DLD1 (cell line): Measurements from ENCODE around the gene FBXO28.
"Not testable (repeated sequence)": the region's sequence is repeated elsewhere in the genome, so short reads cannot be mapped to it uniquely, and the experiment has no call there.

ENCODE experiments used
- in situ Hi-C: cut with HindIII; loops from 2 replicates; pipeline ENCODE4 v1.10.0; 2017; ENCODE audit warnings: low sequenced_read_pairs

FBXO28 gene

GRCh38 chr1:224113918-224114786 is at the start of gene FBXO28:
FBXO28 (plus strand) TSS chr1:224114111; CDS start chr1:224114130, 19 bp downstream.
- in situ Hi-C loops = no loop called here

- in situ Hi-C loops = no loop called here
Measured at GRCh38 chr1:224064150-224064549, 49.8 kb upstream of the FBXO28 start.

GRCh38 chr1:224065455-224065854 is 48.5 kb upstream of the FBXO28 start:
- in situ Hi-C loops = no loop called here

GRCh38 chr1:224067207-224067606 is 46.7 kb upstream of the FBXO28 start:
- in situ Hi-C loops = no loop called here

- in situ Hi-C loops = no loop called here
Measured at GRCh38 chr1:224067621-224068457, 46.1 kb upstream of the FBXO28 start.

GRCh38 chr1:224068458-224069072 is 45.3 kb upstream of the FBXO28 start:
- in situ Hi-C loops = no loop called here

GRCh38 chr1:224069138-224069537 is 44.8 kb upstream of the FBXO28 start:
- in situ Hi-C loops = no loop called here

- in situ Hi-C loops = no loop called here
Measured at GRCh38 chr1:224070521-224070920, 43.4 kb upstream of the FBXO28 start.

GRCh38 chr1:224076407-224076806 is 37.5 kb upstream of the FBXO28 start:
- in situ Hi-C loops = no loop called here

- in situ Hi-C loops = not testable (repeated sequence)
Measured at GRCh38 chr1:224079644-224080043, 34.3 kb upstream of the FBXO28 start.

- in situ Hi-C loops = no loop called here
Measured at GRCh38 chr1:224080115-224080774, 33.7 kb upstream of the FBXO28 start.

GRCh38 chr1:224081604-224082003 is 32.3 kb upstream of the FBXO28 start:
- in situ Hi-C loops = no loop called here

GRCh38 chr1:224082146-224082545 is 31.8 kb upstream of the FBXO28 start:
- in situ Hi-C loops = no loop called here

GRCh38 chr1:224084867-224085266 is 29.0 kb upstream of the FBXO28 start:
- in situ Hi-C loops = no loop called here

GRCh38 chr1:224085421-224086108 is 28.3 kb upstream of the FBXO28 start:
- in situ Hi-C loops = no loop called here

- in situ Hi-C loops = no loop called here
Measured at GRCh38 chr1:224087286-224087794, 26.6 kb upstream of the FBXO28 start.

GRCh38 chr1:224089583-224089982 is 24.3 kb upstream of the FBXO28 start:
- in situ Hi-C loops = no loop called here

GRCh38 chr1:224090116-224090515 is 23.8 kb upstream of the FBXO28 start:
- in situ Hi-C loops = no loop called here

GRCh38 chr1:224092111-224092510 is 21.8 kb upstream of the FBXO28 start:
- in situ Hi-C loops = no loop called here

GRCh38 chr1:224092601-224093000 is 21.3 kb upstream of the FBXO28 start:
- in situ Hi-C loops = no loop called here
